Naive thymus-derived CD8-positive, alpha-beta T cell (primary cell): ENCODE measurements around the gene KREMEN1. TPM values are rescaled to one million over a fixed set of nuclear protein-coding genes. Genes with fewer than 3 reads are reported as not detected.

Source experiments
- ATAC-seq, 2 donors: fragments of 150-1000 bp; cut with Tn5 transposase in 1 of 2; sonication (Bioruptor Pico), chemical (Tn5 transposase) in 1 of 2; 1 replicate in 1 of 2; 2 replicates in 1 of 2; pipeline ENCODE4 v1.10.0; 2021; ENCODE audit warnings: mild to moderate bottlenecking in 2 of 2, moderate library complexity in 2 of 2
- POLR2A ChIA-PET: fragments of 350-600 bp; sonication (Branson Sonifier 250); formaldehyde crosslinking; loops from one replicate; lab custom pipeline; 2021; ENCODE audit warnings: antibody characterized with exemption; lab: Charles Lee
- DNase-seq, 10 donors: peaks; one replicate each; pipeline versions ENCODE4 v3.0.0 to v3.0.0-alpha.2; 2020 to 2022
- H3K27ac Mint-ChIP-seq, 10 donors: one replicate each; pipeline ENCODE4 v1.8.0; 2020 to 2022; ENCODE audit warnings: mild to moderate bottlenecking in 10 of 10, mixed read lengths in 10 of 10, moderate library complexity in 4 of 10, inconsistent platforms in 1 of 10
- H3K27me3 Mint-ChIP-seq, 5 donors: one replicate each; pipeline ENCODE4 v1.8.0; 2021 to 2022; ENCODE audit warnings: mixed read lengths in 5 of 5
- H3K36me3 Mint-ChIP-seq, 3 donors: one replicate each; pipeline ENCODE4 v1.8.0; 2020 to 2022; ENCODE audit warnings: mixed read lengths in 3 of 3, mild to moderate bottlenecking in 2 of 3, inconsistent platforms in 1 of 3
- H3K4me1 Mint-ChIP-seq, 4 donors: one replicate each; pipeline ENCODE4 v1.8.0; 2021 to 2022; ENCODE audit warnings: mixed read lengths in 4 of 4
- H3K4me3 Mint-ChIP-seq, 10 donors: one replicate each; pipeline ENCODE4 v1.8.0; 2020 to 2022; ENCODE audit warnings: mild to moderate bottlenecking in 10 of 10, mixed read lengths in 10 of 10, moderate library complexity in 6 of 10, inconsistent platforms in 1 of 10
- H3K9me3 Mint-ChIP-seq, 9 donors: one replicate each; pipeline ENCODE4 v1.8.0; 2020 to 2022; ENCODE audit warnings: mixed read lengths in 9 of 9, mild to moderate bottlenecking in 3 of 9, inconsistent platforms in 1 of 9, moderate library complexity in 1 of 9
- polyA plus RNA-seq, 3 donors: library from polyadenylated mRNA; unstranded; fragments of 300-500 nt; fragmentation: Illumina TruSeq; gene quantifications; one replicate each; pipeline ENCODE4 v1.2.3, GENCODE V29; 2021
- total RNA-seq, 8 experiments: library from RNA in 2 of 8; stranded (reverse) in 2 of 8; gene quantifications; one replicate each; pipeline ENCODE4 v1.2.3 and lab custom pipeline; 2021 to 2026

The KREMEN1 gene
- total and polyA plus RNA-seq, 5 experiments from 2014 or later: not detected

DNA sequence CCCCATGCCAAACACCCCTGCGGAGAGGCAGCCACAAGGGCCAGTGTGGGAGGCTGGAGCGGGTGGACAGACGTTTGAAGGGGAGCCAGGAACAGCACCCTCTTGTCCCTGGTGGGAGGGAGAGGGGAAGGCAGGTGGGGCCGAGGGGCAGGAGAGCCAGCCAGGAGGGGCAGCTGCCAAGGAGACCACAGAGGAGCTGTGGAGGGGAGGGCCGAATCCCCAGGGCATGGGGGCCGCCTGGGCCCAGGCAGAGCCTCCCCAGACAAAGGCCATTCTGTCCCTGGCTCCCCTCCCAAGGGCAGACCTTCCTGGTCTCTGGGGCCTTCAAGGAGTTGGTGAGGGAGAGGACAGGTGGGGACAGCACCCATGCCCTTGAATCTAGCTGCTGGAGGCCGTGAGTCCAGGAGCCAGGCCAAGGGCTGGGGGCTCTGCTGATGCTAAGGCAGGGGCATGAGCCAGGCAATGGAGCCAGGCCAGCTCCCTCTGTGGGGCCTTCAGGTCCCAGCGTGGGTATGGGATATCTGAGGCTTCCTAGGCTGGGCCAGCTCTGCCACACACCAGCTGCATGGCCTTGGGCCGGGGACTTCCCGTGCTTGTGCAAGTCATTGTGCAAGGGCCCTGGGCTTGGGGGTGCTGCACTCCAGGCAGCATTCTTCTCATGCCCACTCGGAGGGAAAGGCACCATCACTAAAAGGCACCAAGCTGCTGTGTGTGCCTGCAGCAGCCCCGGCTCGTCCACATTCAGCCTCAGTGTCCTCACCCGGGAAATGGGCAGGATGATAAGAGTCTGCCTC, 144.2 kb downstream of the KREMEN1 start:
- ATAC-seq (no peak), DNase-seq (no peak)
- Mint-ChIP-seq H3K4me1 (peaks cover 0 to 2% (median 0%) of the 10 kb centered on the region in 4 donors), H3K27me3 (peaks cover 0 to 2% (median 0%) of the 10 kb centered on the region in 5 donors), H3K36me3 (no peaks in the 10 kb centered on the region), H3K4me3 (no peak overlapping the region), H3K27ac (no peak overlapping the region), H3K9me3 (no peaks in the 10 kb centered on the region)
- POLR2A ChIA-PET: no interaction called here

Other genes with a start within 250 kb of the KREMEN1 start
- under 1 TPM; 0.60 to 0.69 TPM for gene ZNRF3, start 189.5 kb upstream of the KREMEN1 start, total RNA-seq
- under 1 TPM in 2 of 3 donors, not detected in 1; 0.08 TPM for gene ZNRF3, start 189.5 kb upstream of the KREMEN1 start, polyA plus RNA-seq
- not detected for gene C22orf31, start 11.2 kb upstream of the KREMEN1 start, total RNA-seq
- not detected for gene C22orf31, start 11.2 kb upstream of the KREMEN1 start, polyA plus RNA-seq
- not detected for gene EMID1, start 132.9 kb downstream of the KREMEN1 start, total RNA-seq
- gene EMID1, start 132.9 kb downstream of the KREMEN1 start, polyA plus RNA-seq: not detected
- gene RHBDD3, start 194.9 kb downstream of the KREMEN1 start, total RNA-seq: 10 to 100 TPM; 18.7 to 19.2 TPM
- 10 to 100 TPM in 1 of 3 donors, 1 to 10 TPM in 2; 4.7 to 13.1 (median 4.9) TPM for gene RHBDD3, start 194.9 kb downstream of the KREMEN1 start, polyA plus RNA-seq
- gene EWSR1, start 195.2 kb downstream of the KREMEN1 start, total RNA-seq: 100 to 1,000 TPM; 290 to 292 TPM
- gene EWSR1, start 195.2 kb downstream of the KREMEN1 start, polyA plus RNA-seq: 100 to 1,000 TPM; 141 to 215 (median 175) TPM
- not detected for gene GAS2L1, start 233.6 kb downstream of the KREMEN1 start, total RNA-seq
- gene GAS2L1, start 233.6 kb downstream of the KREMEN1 start, polyA plus RNA-seq: under 1 TPM in 1 of 3 donors, not detected in 2; 0.54 TPM
- gene RASL10A, start 242.7 kb downstream of the KREMEN1 start, total RNA-seq: 1 to 10 TPM in 1 of 2 experiments, under 1 TPM in 1; 0.49 to 1.3 TPM
- not detected for gene RASL10A, start 242.7 kb downstream of the KREMEN1 start, polyA plus RNA-seq